NB4 (cell line): ENCODE data around the gene IL17RD.
A peak's percentile ranks its signal among the peaks of the same experiment; 100 is the strongest.

ENCODE experiments used
- DNase-seq: peaks from one replicate; pipeline ENCODE4 v3.0.0; 2010; ENCODE audit warnings: low read depth
- H3K4me3 ChIP-seq: one replicate; pipeline ENCODE4 v1.5.1; 2011; ENCODE audit warnings: mild to moderate bottlenecking, low read depth, low read length, moderate library complexity
- MYC ChIP-seq: IDR thresholded peaks from 2 replicates; pipeline ENCODE4 v1.6.1; 2011; ENCODE audit warnings: low read depth, low read length
- POLR2A ChIP-seq: IDR thresholded peaks from 2 replicates; pipeline ENCODE4 v1.6.1; 2011; ENCODE audit warnings: mild to moderate bottlenecking; ENCODE audit not compliant: insufficient read length; ENCODE audit errors: extremely low read depth
- TF ChIP-seq, protein P1 (sequence below): IDR thresholded peaks from one replicate; pipeline ENCODE4 v1.5.1; 2012; ENCODE audit warnings: low read depth, low read length
- TF ChIP-seq, protein P2 (sequence below): IDR thresholded peaks from 2 replicates; pipeline ENCODE4 v1.6.1; 2011; ENCODE audit warnings: low read depth, low read length

Gene IL17RD

DNA sequence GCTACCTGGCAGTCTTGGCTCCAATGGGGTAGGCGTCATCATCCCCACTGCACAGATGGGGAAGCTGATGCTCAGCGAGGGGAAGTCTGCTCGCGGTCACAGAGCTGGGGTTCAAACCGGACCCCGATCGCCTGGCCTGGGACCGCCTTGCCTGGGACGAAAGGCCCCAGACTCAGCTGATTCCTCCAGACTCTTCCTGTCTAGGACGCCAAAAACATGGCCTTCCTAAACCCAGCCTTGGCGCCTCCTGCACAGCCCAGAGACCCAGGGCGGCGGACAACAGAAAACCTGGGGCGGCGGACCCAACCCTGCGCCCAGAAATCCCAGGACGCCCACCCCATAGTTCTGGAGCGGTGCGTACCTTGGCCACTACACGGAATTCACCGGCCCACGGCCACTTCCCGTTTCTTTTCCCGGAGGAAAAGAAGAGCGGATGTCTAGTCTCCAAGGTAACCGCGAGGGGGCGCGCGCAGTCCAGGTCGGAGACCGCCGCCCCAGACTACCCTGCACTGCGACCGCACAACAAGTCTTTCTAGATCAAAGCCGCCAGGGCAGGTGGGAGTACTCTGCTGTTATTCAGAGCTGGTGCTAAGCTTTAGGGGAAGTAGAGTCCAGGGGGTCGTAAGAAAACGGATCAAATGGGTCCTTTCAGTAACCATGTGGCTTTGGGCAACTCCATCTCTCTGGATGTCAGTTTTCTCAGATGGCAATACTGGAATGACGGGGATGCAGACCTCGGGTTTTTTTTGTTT, 4.9 kb upstream of the IL17RD start:
- peak overlapping the region; percentile 21 for H3K4me3 ChIP-seq
- DNase-seq, result peak; percentile 74
- TF ChIP-seq, protein P1, sequence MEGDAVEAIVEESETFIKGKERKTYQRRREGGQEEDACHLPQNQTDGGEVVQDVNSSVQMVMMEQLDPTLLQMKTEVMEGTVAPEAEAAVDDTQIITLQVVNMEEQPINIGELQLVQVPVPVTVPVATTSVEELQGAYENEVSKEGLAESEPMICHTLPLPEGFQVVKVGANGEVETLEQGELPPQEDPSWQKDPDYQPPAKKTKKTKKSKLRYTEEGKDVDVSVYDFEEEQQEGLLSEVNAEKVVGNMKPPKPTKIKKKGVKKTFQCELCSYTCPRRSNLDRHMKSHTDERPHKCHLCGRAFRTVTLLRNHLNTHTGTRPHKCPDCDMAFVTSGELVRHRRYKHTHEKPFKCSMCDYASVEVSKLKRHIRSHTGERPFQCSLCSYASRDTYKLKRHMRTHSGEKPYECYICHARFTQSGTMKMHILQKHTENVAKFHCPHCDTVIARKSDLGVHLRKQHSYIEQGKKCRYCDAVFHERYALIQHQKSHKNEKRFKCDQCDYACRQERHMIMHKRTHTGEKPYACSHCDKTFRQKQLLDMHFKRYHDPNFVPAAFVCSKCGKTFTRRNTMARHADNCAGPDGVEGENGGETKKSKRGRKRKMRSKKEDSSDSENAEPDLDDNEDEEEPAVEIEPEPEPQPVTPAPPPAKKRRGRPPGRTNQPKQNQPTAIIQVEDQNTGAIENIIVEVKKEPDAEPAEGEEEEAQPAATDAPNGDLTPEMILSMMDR, result peak; percentile 63
- TF ChIP-seq, protein P2, sequence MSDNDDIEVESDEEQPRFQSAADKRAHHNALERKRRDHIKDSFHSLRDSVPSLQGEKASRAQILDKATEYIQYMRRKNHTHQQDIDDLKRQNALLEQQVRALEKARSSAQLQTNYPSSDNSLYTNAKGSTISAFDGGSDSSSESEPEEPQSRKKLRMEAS, result no peak
- no peak for TF ChIP-seq MYC

DNA sequence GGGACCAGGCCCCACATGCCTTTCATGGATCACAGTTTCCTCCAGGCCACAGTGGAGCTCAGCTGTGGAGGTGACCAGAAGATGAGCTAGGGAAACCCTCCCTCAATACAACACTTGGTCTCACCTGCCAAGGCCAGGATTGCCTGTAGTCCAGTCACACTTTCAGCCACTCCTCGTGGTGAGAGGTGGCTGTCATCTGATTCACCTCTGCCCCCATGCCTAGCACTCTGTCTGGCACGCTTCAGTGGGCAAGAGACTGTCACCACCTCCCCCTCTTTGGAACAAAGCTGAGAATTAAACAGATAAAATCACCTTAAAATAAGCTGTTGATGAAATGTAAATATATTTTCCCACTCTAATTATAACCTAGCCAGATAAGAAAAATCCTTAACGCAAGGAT, 4.0 kb upstream of the IL17RD start:
- DNase-seq, result no peak
- TF ChIP-seq MYC (no peak), POLR2A (no peak)
- TF ChIP-seq, protein P1, result no peak
- TF ChIP-seq, protein P2, result no peak
- no peak overlapping the region for H3K4me3 ChIP-seq

DNA sequence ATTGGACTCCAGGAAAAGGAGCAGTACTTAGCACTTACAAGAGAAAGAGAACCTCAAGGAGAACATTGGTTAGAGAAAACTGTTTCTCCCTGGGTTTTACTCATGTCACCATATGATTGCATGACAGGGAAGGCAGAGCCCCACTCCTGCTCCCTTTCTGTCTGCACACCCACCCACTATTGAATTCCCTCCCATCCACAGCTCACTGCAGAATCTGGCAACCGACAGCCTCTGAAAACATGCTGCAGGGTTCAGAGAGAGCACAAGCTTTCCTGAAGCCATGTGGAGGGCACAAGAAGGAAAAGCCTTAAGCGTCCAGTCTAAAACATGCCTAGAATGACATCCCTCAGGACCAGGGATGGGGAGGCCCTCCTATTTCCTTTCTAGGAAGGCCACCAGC, 3.0 kb upstream of the IL17RD start:
- DNase-seq, result no peak
- TF ChIP-seq POLR2A, result no peak
- TF ChIP-seq, protein P2, result no peak
- TF ChIP-seq MYC, result no peak
- TF ChIP-seq, protein P1, result no peak
- H3K4me3 ChIP-seq, result no peak overlapping the region

DNA sequence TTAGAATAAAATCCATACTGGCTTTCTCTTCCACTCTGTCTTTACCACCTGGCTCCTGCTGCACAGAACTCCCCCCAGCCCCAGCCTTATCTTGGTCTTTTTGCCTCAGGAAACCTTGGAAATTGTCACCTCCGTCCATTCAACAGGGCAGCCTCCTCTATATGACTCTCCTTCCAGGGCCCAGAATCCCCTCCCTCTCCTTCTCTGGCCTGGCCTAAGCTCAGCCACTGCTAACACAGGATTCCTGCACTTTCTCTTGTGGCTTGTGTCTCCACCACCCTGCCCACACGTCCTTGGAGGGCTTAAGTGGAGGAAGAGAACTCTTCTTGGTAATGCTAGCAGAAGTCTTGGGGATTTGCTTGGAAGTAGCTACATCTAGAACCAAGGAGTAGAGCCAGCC, 1.5 kb upstream of the IL17RD start:
- TF ChIP-seq, protein P1, result no peak
- TF ChIP-seq MYC (no peak), POLR2A (no peak)
- TF ChIP-seq, protein P2, result no peak
- DNase-seq, result no peak
- H3K4me3 ChIP-seq, result no peak overlapping the region

DNA sequence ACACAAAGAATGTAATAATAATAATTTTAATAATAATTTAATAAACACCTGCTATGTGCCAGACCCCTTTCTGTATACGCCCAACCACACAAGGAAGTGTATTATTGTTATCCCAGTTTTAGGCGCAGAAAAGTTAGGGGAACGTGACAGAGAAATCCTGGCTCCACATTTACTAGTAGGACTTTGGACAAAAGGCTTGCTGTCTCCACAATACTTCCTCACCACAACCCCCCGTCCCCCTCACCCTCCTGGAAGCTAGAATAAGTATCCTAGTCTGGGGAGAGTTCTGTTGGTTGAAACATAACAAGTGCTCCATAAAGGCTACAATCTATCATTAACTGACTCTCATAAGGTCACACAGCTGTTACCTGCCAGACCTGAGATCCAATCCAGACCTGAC, 488 bp upstream of the IL17RD start:
- DNase-seq, result no peak
- H3K4me3 ChIP-seq, result no peak overlapping the region
- TF ChIP-seq, protein P1, result no peak
- TF ChIP-seq POLR2A (no peak), MYC (no peak)
- TF ChIP-seq, protein P2, result no peak
